Left ventricle myocardium superior (tissue), 1 donor: ENCODE data around the gene ERLEC1. TPM values are rescaled to one million over a fixed set of nuclear protein-coding genes. Genes with fewer than 3 reads are reported as not detected.
"Not testable (repeated sequence)": the region's sequence is repeated elsewhere in the genome, so short reads cannot be mapped to it uniquely, and the experiment has no call there.

Source experiments
- ATAC-seq: fragments of 200-7000 bp; cut with Tn5 transposase; one replicate; pipeline ENCODE4 v1.9.1; 2020; ENCODE audit warnings: mild to moderate bottlenecking, moderate library complexity
- DNase-seq: peaks from one replicate; pipeline ENCODE4 v3.0.0-alpha.2; 2020
- intact Hi-C: fragments of 100-400 bp; cut with micrococcal nuclease; formaldehyde crosslinking; loops from one replicate; pipeline ENCODE4 v1.11.0; 2022
- total RNA-seq: library from RNA; stranded (reverse); fragmentation: NEBNext Ultra II Directional; extraction: Animal tissue kit (Norgen Biotek cat#: 25700); gene quantifications from one replicate; pipeline ENCODE4 v1.2.1, GENCODE V29; 2021
- donor health status: DM: no; HTN: yes; CAD: no; lungs with severe emphysema.

ERLEC1 gene
- total RNA-seq, 1 donor from 2014 or later = 35.5 TPM

GRCh38 chr2:53826587-53827397 lies 39.9 kb downstream of the ERLEC1 start:
- DNase-seq (no peak), ATAC-seq (peak; percentile 77)
- intact Hi-C loops = no loop called here

GRCh38 chr2:53827398-53828175 lies 40.7 kb downstream of the ERLEC1 start:
- ATAC-seq = peak; percentile 78
- no peak for DNase-seq
- intact Hi-C loops = no loop called here

- intact Hi-C loops = no loop called here
- no peak for ATAC-seq
- DNase-seq = no peak
These were observed 41.5 kb downstream of the ERLEC1 start for GRCh38 chr2:53828331-53828730.

- intact Hi-C loops = no loop called here
- ATAC-seq = peak; percentile 71
These were observed 42.6 kb downstream of the ERLEC1 start for GRCh38 chr2:53829273-53829979.

GRCh38 chr2:53829980-53830290 lies 43.1 kb downstream of the ERLEC1 start:
- DNase-seq, intact Hi-C loops, ATAC-seq: not testable (repeated sequence)

More at GRCh38 chr2:53829273-53829979, 42.6 kb downstream of the ERLEC1 start:
- peak; percentile 44 for DNase-seq

GRCh38 chr2:53840580-53840979 lies 53.7 kb downstream of the ERLEC1 start:
- DNase-seq = no peak
- intact Hi-C loops = no loop called here
- ATAC-seq = no peak

- ATAC-seq, intact Hi-C loops, DNase-seq: not testable (repeated sequence)
These were observed 54.8 kb downstream of the ERLEC1 start for GRCh38 chr2:53841651-53842050.

GRCh38 chr2:53842891-53843290 lies 56.0 kb downstream of the ERLEC1 start:
- ATAC-seq (no peak), DNase-seq (no peak)
- intact Hi-C loops = no loop called here

- ATAC-seq (no peak), DNase-seq (no peak)
- intact Hi-C loops = no loop called here
These were observed 56.8 kb downstream of the ERLEC1 start for GRCh38 chr2:53843595-53843994.

- ATAC-seq (no peak), DNase-seq (no peak)
- intact Hi-C loops = no loop called here
These were observed 61.2 kb downstream of the ERLEC1 start for GRCh38 chr2:53848062-53848461.

GRCh38 chr2:53851052-53851757 lies 64.4 kb downstream of the ERLEC1 start:
- ATAC-seq, intact Hi-C loops, DNase-seq: not testable (repeated sequence)

GRCh38 chr2:53852532-53852931 lies 65.7 kb downstream of the ERLEC1 start:
- intact Hi-C loops = no loop called here
- DNase-seq (no peak), ATAC-seq (no peak)

- ATAC-seq (no peak), DNase-seq (no peak)
- intact Hi-C loops = no loop called here
These were observed 67.8 kb downstream of the ERLEC1 start for GRCh38 chr2:53854678-53855077.

GRCh38 chr2:53856272-53856671 lies 69.4 kb downstream of the ERLEC1 start:
- intact Hi-C loops = no loop called here
- ATAC-seq = no peak
- no peak for DNase-seq

GRCh38 chr2:53859206-53860181 lies 72.7 kb downstream of the ERLEC1 start, which contains the start of gene GPR75:
Gene GPR75 (minus strand): TSS chr2:53859967. CDS start chr2:53854756, 5,211 bp downstream.
- ATAC-seq = peak; percentile 79
- peak; percentile 61 for DNase-seq
- intact Hi-C loops = no loop called here

- ATAC-seq (no peak), DNase-seq (no peak)
- intact Hi-C loops = no loop called here
These were observed 75.0 kb downstream of the ERLEC1 start for GRCh38 chr2:53861824-53862223.

GRCh38 chr2:53863538-53864227 lies 76.8 kb downstream of the ERLEC1 start:
- no peak for ATAC-seq
- DNase-seq = no peak
- intact Hi-C loops = no loop called here
